K562 (cell line): ENCODE results near the gene SMCHD1. TPM values are rescaled to one million over a fixed set of nuclear protein-coding genes. Genes with fewer than 3 reads are reported as not detected.

ENCODE experiments used
- CTCF ChIP-seq, 3 experiments: IDR thresholded peaks in 2 of 3; conservative IDR thresholded peaks in 1 of 3; 2 replicates each; pipeline ENCODE4 v1.5.1; 2011 to 2012; ENCODE audit warnings: low read length in 3 of 3, mild to moderate bottlenecking in 3 of 3, control low read depth in 2 of 3, improper control_type of control experiment in 1 of 3, inconsistent platforms in 1 of 3, low read depth in 1 of 3, mixed read lengths in 1 of 3, moderate library complexity in 1 of 3; ENCODE audit not compliant: insufficient read depth in 2 of 3
- EP300 ChIP-seq: IDR thresholded peaks from 2 replicates; pipeline ENCODE4 v1.6.1; 2012; ENCODE audit warnings: low read length, improper control_type of control experiment
- ETV5 ChIP-seq: sonication (generic); formaldehyde crosslinking; IDR thresholded peaks from 2 replicates; pipeline ENCODE4 v1.4.0; 2020; ENCODE audit warnings: low read depth, mild to moderate bottlenecking, missing genetic modification reagents
- FOXA3 ChIP-seq, 2 experiments: fragments of 450-650 bp in 1 of 2; sonication (generic) in 1 of 2; formaldehyde crosslinking; IDR thresholded peaks in 1 of 2; conservative IDR thresholded peaks in 1 of 2; 2 replicates each; pipeline versions ENCODE4 v1.4.0 to v1.8.0; 2020 to 2022; ENCODE audit warnings: mild to moderate bottlenecking in 2 of 2, missing genetic modification reagents in 1 of 2
- KLF1 ChIP-seq: fragments of 450-650 bp; IDR thresholded peaks from 2 replicates; pipeline ENCODE4 v1.6.1; 2016; ENCODE audit warnings: missing genetic modification characterization, missing compliant biosample characterization
- MAFG ChIP-seq: fragments of 450-650 bp; conservative IDR thresholded peaks from 2 replicates; pipeline ENCODE4 v1.6.1; 2016; ENCODE audit warnings: missing genetic modification characterization, missing compliant biosample characterization
- MCM5 ChIP-seq: fragments of 450-650 bp; IDR thresholded peaks from 2 replicates; pipeline ENCODE4 v1.6.1; 2016; ENCODE audit warnings: low read depth
- MEF2A ChIP-seq: IDR thresholded peaks from 2 replicates; pipeline ENCODE4 v1.6.1; 2011; ENCODE audit warnings: low read depth, mild to moderate bottlenecking, low read length, moderate library complexity; ENCODE audit not compliant: control insufficient read depth
- MTF1 ChIP-seq: fragments of 250-450 bp; sonication (Bioruptor Pico); IDR thresholded peaks from 2 replicates; pipeline ENCODE4 v1.9.0; 2021; ENCODE audit warnings: moderate library complexity, mild to moderate bottlenecking, inconsistent platforms, borderline replicate concordance
- NCOA4 ChIP-seq: fragments of 450-650 bp; IDR thresholded peaks from 2 replicates; pipeline ENCODE4 v1.6.1; 2018; ENCODE audit warnings: mild to moderate bottlenecking; ENCODE audit not compliant: partially characterized antibody
- NCOA6 ChIP-seq: fragments of 450-650 bp; IDR thresholded peaks from 2 replicates; pipeline ENCODE4 v1.6.1; 2017; ENCODE audit warnings: mild to moderate bottlenecking
- NR2F6 ChIP-seq: fragments of 450-650 bp; formaldehyde crosslinking; IDR thresholded peaks from 2 replicates; pipeline ENCODE4 v1.4.0; 2020; ENCODE audit warnings: mild to moderate bottlenecking
- PHTF2 ChIP-seq: fragments of 250-450 bp; sonication (Bioruptor Pico); IDR thresholded peaks from 2 replicates; pipeline ENCODE4 v1.5.0; 2021; ENCODE audit warnings: mild to moderate bottlenecking
- PRMT5 ChIP-seq: sonication (generic); formaldehyde crosslinking; IDR thresholded peaks from 2 replicates; pipeline ENCODE4 v1.5.0; 2020; ENCODE audit warnings: missing genetic modification reagents
- RBFOX2 ChIP-seq: fragments of 200-400 bp; formaldehyde crosslinking; IDR thresholded peaks from 2 replicates; pipeline ENCODE4 v1.6.1; 2017; ENCODE audit warnings: low read depth, mild to moderate bottlenecking, low read length, moderate library complexity
- SIN3A ChIP-seq, 2 experiments: fragments of 150-350 bp in 1 of 2; IDR thresholded peaks; 2 replicates each; pipeline ENCODE4 v1.6.1; 2011 to 2016; ENCODE audit warnings: borderline replicate concordance in 2 of 2, low read depth in 2 of 2, low read length in 2 of 2, mild to moderate bottlenecking in 2 of 2, moderate library complexity in 2 of 2; ENCODE audit not compliant: control insufficient read depth in 1 of 2
- SIX5 ChIP-seq, 2 experiments: IDR thresholded peaks; 2 replicates each; pipeline ENCODE4 v1.6.1; 2011; ENCODE audit warnings: low read length in 2 of 2, borderline replicate concordance in 1 of 2, low read depth in 1 of 2, mild to moderate bottlenecking in 1 of 2, moderate library complexity in 1 of 2; ENCODE audit not compliant: insufficient read depth in 1 of 2
- SMARCA5 ChIP-seq: fragments of 450-650 bp; IDR thresholded peaks from 2 replicates; pipeline ENCODE4 v1.6.1; 2016
- SRSF9 ChIP-seq: fragments of 200-400 bp; formaldehyde crosslinking; IDR thresholded peaks from 2 replicates; pipeline ENCODE4 v1.6.1; 2017; ENCODE audit warnings: low read depth, low read length, borderline replicate concordance
- ZMIZ1 ChIP-seq, 2 experiments: fragments of 150-350 bp in 1 of 2; IDR thresholded peaks; 2 replicates each; pipeline ENCODE4 v1.6.1; 2012 to 2016; ENCODE audit warnings: low read depth in 2 of 2, low read length in 2 of 2, mild to moderate bottlenecking in 1 of 2, moderate library complexity in 1 of 2
- ZNF140 ChIP-seq: fragments of 250-450 bp; sonication (Bioruptor Pico); IDR thresholded peaks from 2 replicates; pipeline ENCODE4 v1.8.0; 2021; ENCODE audit warnings: moderate library complexity, mild to moderate bottlenecking, inconsistent platforms
- ZNF263 ChIP-seq: sonication (generic); formaldehyde crosslinking; IDR thresholded peaks from 2 replicates; pipeline ENCODE4 v1.8.0; 2022; ENCODE audit warnings: mild to moderate bottlenecking, missing genetic modification reagents, borderline replicate concordance
- ZNF3 ChIP-seq: fragments of 250-450 bp; sonication (Bioruptor Pico); IDR thresholded peaks from 2 replicates; pipeline ENCODE4 v1.5.0; 2021; ENCODE audit warnings: mild to moderate bottlenecking, moderate library complexity
- ZNF449 ChIP-seq: fragments of 250-450 bp; sonication (Bioruptor Pico); IDR thresholded peaks from 2 replicates; pipeline ENCODE4 v1.8.0; 2022; ENCODE audit warnings: moderate library complexity, mild to moderate bottlenecking, inconsistent platforms
- polyA plus RNA-seq, 8 experiments: library from polyadenylated mRNA; depleted of rRNA in 4 of 8; stranded (reverse) in 5 of 8; unstranded in 3 of 8; fragments of >200 nt; fragmentation: Nextera tagmentation in 2 of 8; fragmentation: Illumina TruSeq in 1 of 8; extraction: Ambion mirVana in 2 of 8; extraction: Trizol in 1 of 8; gene quantifications; 2 replicates each; pipeline versions ENCODE4 v1.2.1 to v1.2.3, GENCODE V29; 2011 to 2014; ENCODE audit warnings: inconsistent platforms in 1 of 8, missing spikeins in 1 of 8
- total RNA-seq, 7 experiments: library from RNA; depleted of rRNA in 6 of 7; stranded (reverse); fragments of >200 nt in 6 of 7; fragmentation: Illumina TruSeq in 2 of 7; extraction: Trizol in 2 of 7; gene quantifications; 2 replicates each; pipeline versions ENCODE4 v1.2.1 to v1.2.3, GENCODE V29; 2011 to 2021; ENCODE audit warnings: low replicate concordance in 1 of 7

The SMCHD1 gene
- total and polyA plus RNA-seq, 9 of the 15 experiments (the other 6 are each of a cell fraction or from before 2014, with no cell fraction given), result 6.3 to 144 (median 72.7) TPM

GRCh38 chr18:2655954-2656236, 369 bp downstream of the SMCHD1 start (continued):
- TF ChIP-seq CTCF (IDR thresholded peaks at IDR 0.05 in 2 of 3, conservative IDR thresholded peaks at IDR 0.05 in 1 of 3; ENCODE audit: insufficient read depth in 2 of 3, low read depth in 1 of 3, low read length in 3 of 3) (no peak), FOXA3 (CRISPR knock-in tag; conservative IDR thresholded peaks at IDR 0.05 in 1 of 2, IDR thresholded peaks at IDR 0.05 in 1 of 2) (peak in 1 of 2 experiments; percentile 7; a peak in 1 of 4 replicates), PRMT5 (CRISPR knock-in tag) (no peak), SIX5 (IDR thresholded peaks at IDR 0.05; ENCODE audit: borderline replicate concordance in 1 of 2, insufficient read depth in 1 of 2, low read depth in 1 of 2, low read length in 2 of 2) (no peak), KLF1 (tag) (no peak), PHTF2 (CRISPR knock-in tag) (no peak), EP300 (no peak), ZNF263 (CRISPR knock-in tag) (no peak), SMARCA5 (no peak), NCOA4 (no peak), SIN3A (IDR thresholded peaks at IDR 0.05; ENCODE audit: borderline replicate concordance in 2 of 2, control insufficient read depth in 1 of 2, low read depth in 2 of 2, low read length in 2 of 2) (peak in 1 of 2 experiments; percentile 9; a peak in 1 of 4 replicates), MEF2A (no peak), MTF1 (CRISPR knock-in tag) (no peak), RBFOX2 (peak; percentile 82), ZMIZ1 (IDR thresholded peaks at IDR 0.05; ENCODE audit: low read depth in 2 of 2, low read length in 2 of 2) (no peak), ZNF449 (CRISPR knock-in tag) (no peak), NCOA6 (no peak), MCM5 (no peak), ZNF140 (no peak), ZNF3 (CRISPR knock-in tag) (no peak), NR2F6 (CRISPR knock-in tag) (no peak), MAFG (tag) (no peak), ETV5 (CRISPR knock-in tag) (no peak), SRSF9 (no peak)
